ENCODE measurements around the gene ZNF646.

Gene ZNF646

GRCh38 chr16:31087971-31088370 is 13.7 kb downstream of the ZNF646 start:
- TF ChIP-seq CTCF (IDR thresholded peaks at IDR 0.05; ENCODE audit: extremely low read depth, insufficient read depth, missing control alignments), result no peak
- no peak for DNase-seq (ENCODE audit: low spot score)
- in situ Hi-C loops (cut with MboI; ENCODE audit: low pct_unique_long_range_greater_than_20kb, low sequenced_read_pairs, unreplicated experiment), result no loop called here

- TF ChIP-seq CTCF (IDR thresholded peaks at IDR 0.05; ENCODE audit: extremely low read depth, insufficient read depth, missing control alignments), result no peak
- in situ Hi-C loops (cut with MboI; ENCODE audit: low pct_unique_long_range_greater_than_20kb, low sequenced_read_pairs, unreplicated experiment), result no loop called here
- no peak for DNase-seq (ENCODE audit: low spot score)
Measured at GRCh38 chr16:31088459-31089183, 14.4 kb downstream of the ZNF646 start, which contains the start of gene PRSS53. Gene PRSS53, minus strand, starts transcription at chr16:31088943. Its CDS starts 134 bp downstream, at chr16:31088809.

GRCh38 chr16:31089199-31089598 is 15.0 kb downstream of the ZNF646 start:
- no peak for TF ChIP-seq CTCF (IDR thresholded peaks at IDR 0.05; ENCODE audit: extremely low read depth, insufficient read depth, missing control alignments)
- in situ Hi-C loops (cut with MboI; ENCODE audit: low pct_unique_long_range_greater_than_20kb, low sequenced_read_pairs, unreplicated experiment), result no loop called here
- no peak for DNase-seq (ENCODE audit: low spot score)

DNA sequence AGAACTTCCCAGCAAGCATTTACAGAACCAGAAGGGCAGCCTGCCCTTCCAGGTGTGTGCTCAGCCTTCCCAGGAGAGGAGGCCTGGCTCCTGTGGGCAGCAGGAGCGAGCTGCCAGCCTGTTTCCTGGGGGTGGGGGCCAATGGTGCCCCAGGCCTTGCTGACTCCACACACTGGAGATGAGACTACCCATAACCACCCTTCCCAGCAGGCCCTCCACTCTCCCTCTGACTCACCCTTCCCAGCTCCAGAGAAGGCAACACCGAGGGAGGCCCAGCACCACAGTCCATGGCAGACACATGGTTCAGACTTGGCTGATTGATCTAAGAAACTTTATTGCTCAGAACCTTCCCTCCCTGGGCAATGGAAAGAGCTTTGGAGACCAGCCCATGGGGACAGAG is 16.3 kb downstream of the ZNF646 start:
- TF ChIP-seq CTCF (IDR thresholded peaks at IDR 0.05; ENCODE audit: extremely low read depth, insufficient read depth, missing control alignments), result no peak
- DNase-seq (ENCODE audit: low spot score), result no peak
- in situ Hi-C loops (cut with MboI; ENCODE audit: low pct_unique_long_range_greater_than_20kb, low sequenced_read_pairs, unreplicated experiment), result no loop called here

DNA sequence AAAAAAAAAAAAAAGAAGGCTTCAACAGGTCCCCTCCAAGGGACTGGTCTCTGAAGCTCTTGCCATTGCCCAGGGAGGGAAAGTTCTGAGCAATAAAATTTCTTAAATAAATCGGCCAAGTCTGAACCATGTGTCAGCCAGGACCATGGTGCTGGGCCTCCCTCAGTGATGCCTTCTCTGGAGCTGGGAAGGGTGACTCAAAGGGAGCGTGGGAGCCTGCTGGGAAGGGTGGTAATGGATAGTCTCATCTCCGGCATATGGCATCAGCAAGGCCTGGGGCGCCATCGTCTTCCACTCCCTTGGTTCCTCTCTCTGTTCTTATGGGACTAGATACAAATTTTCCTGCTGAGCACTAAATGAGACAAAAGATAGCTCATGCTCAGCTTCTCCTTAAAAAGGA is 18.1 kb downstream of the ZNF646 start:
- no peak for DNase-seq (ENCODE audit: low spot score)
- in situ Hi-C loops (cut with MboI; ENCODE audit: low pct_unique_long_range_greater_than_20kb, low sequenced_read_pairs, unreplicated experiment), result no loop called here
- no peak for TF ChIP-seq CTCF (IDR thresholded peaks at IDR 0.05; ENCODE audit: extremely low read depth, insufficient read depth, missing control alignments)

DNA sequence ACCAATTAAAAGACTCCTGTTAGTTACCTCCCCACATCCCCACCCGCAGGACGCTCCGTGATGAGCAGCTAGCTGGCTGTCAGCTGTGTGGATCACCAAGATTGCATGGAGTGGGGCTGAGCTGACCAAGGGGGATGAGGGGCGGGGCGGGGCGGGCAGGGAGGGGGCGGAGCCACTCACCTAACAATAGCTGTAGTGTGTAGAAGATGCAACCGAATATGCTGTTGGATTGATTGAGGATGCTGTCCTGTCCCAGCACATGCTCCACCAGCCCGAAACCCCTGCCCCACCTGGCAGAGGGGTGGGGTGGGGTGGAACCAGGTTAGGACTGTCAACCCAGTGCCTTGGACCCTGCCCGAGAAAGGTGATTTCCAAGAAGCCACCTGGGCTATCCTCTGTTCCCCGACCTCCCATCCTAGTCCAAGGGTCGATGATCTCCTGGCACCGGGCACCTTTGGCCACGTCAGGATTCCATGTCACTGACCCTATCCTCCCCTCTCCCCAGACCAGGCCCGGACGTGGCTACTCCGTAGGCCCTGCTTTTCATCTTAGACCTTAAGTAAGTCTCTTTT is 19.0 kb downstream of the ZNF646 start:
- in situ Hi-C loops (cut with MboI; ENCODE audit: low pct_unique_long_range_greater_than_20kb, low sequenced_read_pairs, unreplicated experiment), result no loop called here
- DNase-seq (ENCODE audit: low spot score), result no peak
- TF ChIP-seq CTCF (IDR thresholded peaks at IDR 0.05; ENCODE audit: extremely low read depth, insufficient read depth, missing control alignments), result no peak

Data from GM13977 (cell line).